ENCODE measurements around the gene NMU.

- no peak for TF ChIP-seq GLI4 (tag by site-specific recombination; IDR thresholded peaks at IDR 0.05)
- no peak for TF ChIP-seq ZNF341 (tag by site-specific recombination; IDR thresholded peaks at IDR 0.05; ENCODE audit: low read depth)
- no peak for TF ChIP-seq ZSCAN18 (tag by site-specific recombination; IDR thresholded peaks at IDR 0.05)
- no peak for TF ChIP-seq ZNF155 (tag by site-specific recombination; IDR thresholded peaks at IDR 0.05)
- TF ChIP-seq CTCF (tag by site-specific recombination; IDR thresholded peaks at IDR 0.05), result no peak
- no peak for TF ChIP-seq REST (tag by site-specific recombination; IDR thresholded peaks at IDR 0.05)
- TF ChIP-seq HOXA7 (CRISPR knock-in tag; IDR thresholded peaks at IDR 0.05; ENCODE audit: borderline replicate concordance), result no peak
- TF ChIP-seq ZNF670 (tag by site-specific recombination; IDR thresholded peaks at IDR 0.05; ENCODE audit: low read depth), result no peak
- TF ChIP-seq GLIS2 (tag by site-specific recombination; IDR thresholded peaks at IDR 0.05), result no peak
Observed at GRCh38 chr4:55611358-55612059, 24.6 kb downstream of the NMU start.
